Suprapubic skin (tissue), 4 donors: Measurements from ENCODE around the gene FCGBP. TPM values are rescaled to one million over a fixed set of nuclear protein-coding genes. Genes with fewer than 3 reads are reported as not detected.
"Not testable (repeated sequence)": the region's sequence is repeated elsewhere in the genome, so short reads cannot be mapped to it uniquely, and the experiment has no call there.

Experiments used
- DNase-seq, 2 donors: peaks; one replicate each; pipeline ENCODE4 v3.0.0-alpha.2; 2019; ENCODE audit warnings: low spot score in 2 of 2
- H3K27ac ChIP-seq: fragments of 200-600 bp; sonication (generic); one replicate; pipeline ENCODE4 v1.5.1; 2019
- H3K27me3 ChIP-seq: fragments of 200-600 bp; sonication (generic); one replicate; pipeline ENCODE4 v1.5.1; 2019
- H3K36me3 ChIP-seq: fragments of 200-600 bp; sonication (generic); one replicate; pipeline ENCODE4 v1.5.1; 2019
- H3K4me1 ChIP-seq: fragments of 200-600 bp; sonication (generic); one replicate; pipeline ENCODE4 v1.5.1; 2019
- H3K4me3 ChIP-seq: fragments of 200-600 bp; sonication (generic); one replicate; pipeline ENCODE4 v1.5.1; 2019; ENCODE audit warnings: mild to moderate bottlenecking
- H3K9me3 ChIP-seq: fragments of 200-600 bp; sonication (generic); one replicate; pipeline ENCODE4 v1.5.1; 2019
- EP300 ChIP-seq: sonication (generic); formaldehyde crosslinking; IDR thresholded peaks from one replicate; pipeline ENCODE4 v1.6.1; 2017; ENCODE audit warnings: antibody characterized with exemption
- POLR2A ChIP-seq, 2 donors: fragments of 450-650 bp; IDR thresholded peaks; one replicate each; pipeline ENCODE4 v1.6.1; 2017; ENCODE audit warnings: antibody characterized with exemption in 2 of 2, mild to moderate bottlenecking in 2 of 2, moderate library complexity in 2 of 2
- POLR2AphosphoS5 ChIP-seq, 3 donors: sonication (generic); formaldehyde crosslinking; IDR thresholded peaks; one replicate each; pipeline ENCODE4 v1.6.1; 2017; ENCODE audit warnings: antibody characterized with exemption in 3 of 3
- WGBS: methylation state at CpG from one replicate; pipeline ENCODE4 v1.1.5; 2018; 5-methylcytosine and 5-hydroxymethylcytosine counted together
- total RNA-seq, 4 donors: library from RNA; depleted of rRNA; stranded (reverse); fragments of >200 nt; gene quantifications; one replicate each; pipeline ENCODE4 v1.1.0, GENCODE V29; 2016
- TF ChIP-seq, protein P1 (sequence below), 2 donors: fragments of 200-600 bp in 1 of 2; fragments of 450-650 bp in 1 of 2; sonication (generic) in 1 of 2; IDR thresholded peaks; one replicate each; pipeline ENCODE4 v1.5.1; 2016 to 2019; ENCODE audit warnings: antibody characterized with exemption in 2 of 2, mild to moderate bottlenecking in 1 of 2, moderate library complexity in 1 of 2

The FCGBP gene
- total RNA-seq, 4 donors from 2014 or later = 114 to 314 (median 246) TPM

DNA sequence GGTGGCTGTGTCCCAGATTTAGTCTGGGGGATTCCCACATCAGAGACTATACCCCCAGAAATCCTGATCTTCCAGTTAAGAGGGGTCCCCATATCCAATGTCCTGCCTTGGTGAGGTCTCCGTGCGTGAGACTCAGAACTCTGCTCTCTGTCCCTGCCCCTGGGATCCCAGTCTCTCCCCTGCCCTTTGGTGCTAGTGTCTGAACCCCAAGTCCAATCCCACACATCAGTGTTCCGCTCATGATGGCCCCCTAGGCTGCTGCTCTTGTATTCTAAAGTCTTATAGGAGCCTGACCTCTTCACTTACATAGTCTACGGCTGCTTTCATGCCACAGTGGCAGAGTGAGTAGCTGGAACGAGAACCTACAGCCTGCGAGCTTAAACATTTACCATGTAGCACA lies 35.6 kb downstream of the FCGBP start:
- not testable (repeated sequence) for H3K9me3 ChIP-seq, H3K4me3 ChIP-seq, H3K36me3 ChIP-seq, H3K27me3 ChIP-seq, H3K27ac ChIP-seq, H3K4me1 ChIP-seq
- DNase-seq = peak in 1 of 2 donors; percentile 41
- 23% methylated on average over 3 of the region's 6 CpGs for WGBS

DNA sequence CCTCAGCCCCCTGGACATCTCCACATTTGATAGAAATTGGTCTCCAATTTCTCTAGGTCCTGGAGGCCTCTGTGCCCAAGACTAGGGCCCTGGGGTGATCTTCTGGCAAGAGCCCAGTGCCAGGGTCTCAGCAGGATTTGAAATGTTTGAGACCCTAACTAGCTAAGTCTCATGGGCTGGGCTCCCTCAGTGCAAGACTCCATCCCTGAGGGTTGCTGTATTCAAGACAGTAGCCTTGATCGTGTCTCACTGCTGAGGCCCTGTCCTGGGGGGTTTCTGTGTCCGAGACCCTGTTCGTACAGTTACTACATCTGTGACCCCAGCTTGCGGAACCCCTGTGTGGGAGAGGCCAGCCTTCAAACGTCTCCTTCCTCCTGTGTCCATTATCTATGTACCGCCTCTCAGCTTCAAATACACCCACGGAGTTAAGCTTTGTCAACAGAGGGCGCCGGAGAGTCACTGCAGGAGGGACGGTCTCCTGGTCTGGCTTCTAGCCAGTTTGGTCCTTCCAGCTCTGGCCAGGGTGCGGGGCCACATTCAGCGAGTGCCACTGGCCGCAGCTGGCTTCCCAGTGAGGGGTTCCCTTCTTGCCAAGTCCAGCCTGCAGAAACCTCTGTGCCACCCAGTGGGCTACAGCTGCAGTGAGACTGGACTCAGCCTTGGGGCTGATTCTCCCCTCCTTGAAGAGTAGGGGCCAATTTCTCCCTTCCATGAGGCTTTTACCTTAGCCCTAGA lies 36.8 kb downstream of the FCGBP start:
- peak in 1 of 2 donors; percentile 56 for DNase-seq
- H3K4me3 ChIP-seq, H3K27ac ChIP-seq, H3K27me3 ChIP-seq, H3K4me1 ChIP-seq, H3K9me3 ChIP-seq, H3K36me3 ChIP-seq: not testable (repeated sequence)
- no CpG with 5 or more reads among the region's 13 CpGs for WGBS

DNA sequence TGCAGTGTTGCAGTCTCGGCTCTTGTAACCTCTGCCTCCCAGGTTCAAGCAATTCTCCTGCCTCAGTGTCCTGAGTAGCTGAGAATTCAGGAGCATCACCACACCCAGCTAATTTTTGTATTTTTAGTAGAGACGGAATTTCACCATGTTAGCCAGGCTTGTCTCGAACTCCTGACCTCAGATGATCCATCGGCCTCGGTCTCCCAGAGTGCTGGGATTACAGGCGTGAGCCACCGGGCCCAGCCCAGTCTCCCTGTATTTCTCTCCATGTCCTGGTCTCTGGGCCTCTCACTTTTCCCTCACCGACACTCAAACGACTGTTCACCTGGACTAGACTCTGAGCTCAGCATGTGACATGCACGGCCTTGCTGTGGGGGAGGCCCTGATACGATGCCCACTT lies 39.3 kb downstream of the FCGBP start:
- not testable (repeated sequence) for H3K27ac ChIP-seq, H3K4me1 ChIP-seq, H3K9me3 ChIP-seq, H3K36me3 ChIP-seq, H3K4me3 ChIP-seq
- DNase-seq = peak in 1 of 2 donors; percentile 35
- WGBS = 97% methylated on average over 10 of the region's 11 CpGs
- H3K27me3 ChIP-seq = peaks cover 13% of the 10 kb centered on the region

DNA sequence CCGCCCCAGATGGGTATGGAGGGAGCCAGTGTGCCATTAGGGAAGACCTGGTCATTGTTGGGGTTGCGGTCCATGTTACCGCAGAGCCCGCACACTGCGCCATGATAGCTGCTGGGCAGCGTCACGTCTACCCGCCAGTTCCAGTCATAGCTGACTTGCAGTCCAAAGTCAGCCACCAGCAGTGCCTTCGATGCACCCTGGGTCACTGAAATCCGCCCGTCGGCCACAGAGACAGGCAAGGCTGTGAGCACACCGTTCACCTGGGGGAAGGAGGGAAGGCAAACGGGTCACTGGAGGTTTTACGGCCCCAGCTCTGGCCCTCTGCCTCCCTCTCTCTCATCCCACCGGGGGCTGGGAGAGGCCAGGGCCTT lies 40.2 kb downstream of the FCGBP start:
- H3K27ac ChIP-seq, H3K4me3 ChIP-seq, H3K4me1 ChIP-seq, H3K36me3 ChIP-seq, H3K9me3 ChIP-seq: not testable (repeated sequence)
- peak in 1 of 2 donors; percentile 71 for DNase-seq
- peaks cover 13% of the 10 kb centered on the region for H3K27me3 ChIP-seq
- no CpG with 5 or more reads among the region's 16 CpGs for WGBS

DNA sequence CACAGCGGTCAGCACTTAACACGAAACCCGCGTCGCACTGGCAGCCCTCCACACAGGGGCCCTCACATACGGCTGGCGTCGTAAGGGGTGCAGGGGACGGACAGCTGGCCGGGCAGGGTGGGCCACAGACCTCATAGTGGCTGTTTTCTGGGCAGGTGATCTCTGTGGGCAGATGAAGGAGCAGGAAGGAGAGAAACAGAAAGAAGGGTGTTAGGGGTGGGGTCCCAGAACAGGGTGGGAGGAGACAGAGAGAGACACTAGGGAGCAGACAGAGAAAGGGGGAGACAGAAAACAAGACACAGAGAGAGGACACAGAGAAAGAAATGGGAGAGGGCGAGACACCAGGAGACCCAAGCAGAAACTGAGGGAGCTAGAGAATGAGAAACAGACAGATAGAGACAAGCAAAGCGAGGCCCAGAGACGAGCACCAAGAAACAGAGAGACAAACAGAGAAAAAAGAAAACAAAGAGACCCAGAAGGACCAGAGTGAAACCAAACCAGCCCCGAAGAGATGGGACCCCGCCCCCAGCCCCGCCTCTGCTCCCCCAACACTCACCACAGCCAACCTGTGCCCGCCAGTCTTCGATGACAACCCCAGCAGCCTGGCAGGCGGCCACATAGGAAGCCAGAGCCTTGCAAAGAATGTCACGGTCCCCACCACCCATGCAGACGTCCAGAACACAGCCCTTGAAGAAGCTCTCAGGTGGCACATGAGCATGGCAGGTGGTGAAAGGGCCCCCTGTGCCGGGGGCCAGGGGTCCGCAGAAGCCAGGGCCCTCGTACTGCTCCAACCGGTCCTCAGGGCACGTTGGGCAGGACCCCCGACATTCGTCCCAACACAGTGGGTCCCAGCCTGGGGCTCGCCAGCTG lies 40.8 kb downstream of the FCGBP start:
- not testable (repeated sequence) for H3K9me3 ChIP-seq, H3K36me3 ChIP-seq, H3K4me1 ChIP-seq, H3K4me3 ChIP-seq, H3K27ac ChIP-seq
- WGBS = 74% methylated on average over 23 of the region's 29 CpGs
- H3K27me3 ChIP-seq = peaks cover 13% of the 10 kb centered on the region
- DNase-seq = peak in 1 of 2 donors; percentile 77

GRCh38 chr19:39892506-39892902 lies 41.9 kb downstream of the FCGBP start:
- WGBS = 70% methylated on average over 5 of the region's 5 CpGs
- not testable (repeated sequence) for H3K36me3 ChIP-seq
- peaks cover 13% of the 10 kb centered on the region for H3K27me3 ChIP-seq

GRCh38 chr19:39891660-39892505 lies 42.6 kb downstream of the FCGBP start:
- not testable (repeated sequence) for H3K4me3 ChIP-seq, H3K4me1 ChIP-seq, H3K9me3 ChIP-seq, H3K27ac ChIP-seq, H3K36me3 ChIP-seq
- peaks cover 13% of the 10 kb centered on the region for H3K27me3 ChIP-seq
- 72% methylated on average over 58 of the region's 64 CpGs for WGBS
- DNase-seq = peak in 1 of 2 donors; percentile 79

More at GRCh38 chr19:39892506-39892902, 41.9 kb downstream of the FCGBP start:
- H3K27ac ChIP-seq, H3K4me1 ChIP-seq, H3K9me3 ChIP-seq, H3K4me3 ChIP-seq: not testable (repeated sequence)
- peak in 1 of 2 donors; percentile 7 for DNase-seq

DNA sequence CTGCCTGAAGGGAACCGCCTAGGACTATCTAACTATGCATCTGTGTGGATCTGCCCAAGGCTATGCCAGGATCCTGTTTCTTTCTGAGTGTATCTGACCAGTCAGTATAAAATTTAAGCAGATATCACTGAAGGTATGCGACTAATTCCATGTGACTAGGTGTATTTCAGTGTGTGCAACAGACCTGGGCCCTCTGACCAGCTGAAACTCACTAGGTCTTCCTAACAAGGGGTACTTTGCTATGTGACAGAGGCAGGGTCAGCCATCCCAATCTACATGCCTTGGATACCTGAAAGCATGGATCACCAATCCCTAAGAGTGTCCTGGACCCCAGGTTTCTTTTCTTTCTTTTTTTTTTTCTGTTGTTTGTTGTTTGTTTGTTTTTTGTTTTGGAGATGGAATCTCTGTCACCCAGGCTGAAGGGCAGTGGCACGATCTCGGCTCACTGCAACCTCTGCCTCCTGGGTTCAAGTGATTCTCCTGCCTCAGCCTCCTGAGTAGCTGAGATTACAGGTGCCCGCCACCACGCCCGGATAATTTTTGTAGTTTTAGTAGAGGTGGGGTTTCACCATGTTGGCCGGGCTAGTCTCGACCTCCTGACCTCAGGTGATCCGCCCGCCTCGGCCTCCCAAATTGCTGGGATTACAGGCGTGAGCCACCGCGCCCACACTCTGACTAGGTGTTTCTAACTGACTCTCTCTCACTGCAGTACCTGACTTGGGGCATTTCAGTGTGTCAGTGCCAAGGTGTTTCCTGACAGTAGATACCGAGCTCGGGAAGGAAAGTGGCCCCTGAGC lies 43.5 kb downstream of the FCGBP start:
- Histone ChIP-seq H3K36me3 (no peaks in the 10 kb centered on the region), H3K27me3 (peaks cover 13% of the 10 kb centered on the region), H3K27ac (no peak overlapping the region), H3K9me3 (no peaks in the 10 kb centered on the region), H3K4me3 (no peak overlapping the region), H3K4me1 (no peaks in the 10 kb centered on the region)
- TF ChIP-seq, protein P1, sequence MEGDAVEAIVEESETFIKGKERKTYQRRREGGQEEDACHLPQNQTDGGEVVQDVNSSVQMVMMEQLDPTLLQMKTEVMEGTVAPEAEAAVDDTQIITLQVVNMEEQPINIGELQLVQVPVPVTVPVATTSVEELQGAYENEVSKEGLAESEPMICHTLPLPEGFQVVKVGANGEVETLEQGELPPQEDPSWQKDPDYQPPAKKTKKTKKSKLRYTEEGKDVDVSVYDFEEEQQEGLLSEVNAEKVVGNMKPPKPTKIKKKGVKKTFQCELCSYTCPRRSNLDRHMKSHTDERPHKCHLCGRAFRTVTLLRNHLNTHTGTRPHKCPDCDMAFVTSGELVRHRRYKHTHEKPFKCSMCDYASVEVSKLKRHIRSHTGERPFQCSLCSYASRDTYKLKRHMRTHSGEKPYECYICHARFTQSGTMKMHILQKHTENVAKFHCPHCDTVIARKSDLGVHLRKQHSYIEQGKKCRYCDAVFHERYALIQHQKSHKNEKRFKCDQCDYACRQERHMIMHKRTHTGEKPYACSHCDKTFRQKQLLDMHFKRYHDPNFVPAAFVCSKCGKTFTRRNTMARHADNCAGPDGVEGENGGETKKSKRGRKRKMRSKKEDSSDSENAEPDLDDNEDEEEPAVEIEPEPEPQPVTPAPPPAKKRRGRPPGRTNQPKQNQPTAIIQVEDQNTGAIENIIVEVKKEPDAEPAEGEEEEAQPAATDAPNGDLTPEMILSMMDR (IDR thresholded peaks at IDR 0.05) = no peak
- no peak for TF ChIP-seq POLR2AphosphoS5 (IDR thresholded peaks at IDR 0.05)
- TF ChIP-seq EP300 = no peak
- no peak for TF ChIP-seq POLR2A (IDR thresholded peaks at IDR 0.05)
- DNase-seq = peak in 1 of 2 donors; percentile 77
- WGBS = 87% methylated on average over 17 of the region's 17 CpGs

GRCh38 chr19:39889872-39890754 lies 44.3 kb downstream of the FCGBP start:
- DNase-seq = peak in 1 of 2 donors; percentile 80
- not testable (repeated sequence) for H3K9me3 ChIP-seq, H3K4me1 ChIP-seq, H3K36me3 ChIP-seq, H3K4me3 ChIP-seq, H3K27ac ChIP-seq
- H3K27me3 ChIP-seq = peaks cover 13% of the 10 kb centered on the region
- 78% methylated on average over 18 of the region's 20 CpGs for WGBS

- H3K27ac ChIP-seq, DNase-seq, H3K4me1 ChIP-seq, H3K36me3 ChIP-seq, H3K4me3 ChIP-seq, H3K9me3 ChIP-seq, H3K27me3 ChIP-seq: not testable (repeated sequence)
- 66% methylated on average over 2 of the region's 3 CpGs for WGBS
Observed at GRCh38 chr19:39887456-39887951, 46.9 kb downstream of the FCGBP start.
